H1 (cell line): ENCODE data around the gene PRKCZ. TPM values are rescaled to one million over a fixed set of nuclear protein-coding genes. Genes with fewer than 3 reads are reported as not detected.

ENCODE experiments used
- GTF2F1 ChIP-seq: IDR thresholded peaks from 2 replicates; pipeline ENCODE4 v1.6.1; 2012; ENCODE audit warnings: low read depth, low read length, improper control_type of control experiment, borderline replicate concordance
- MAFK ChIP-seq: IDR thresholded peaks from 2 replicates; pipeline ENCODE4 v1.6.1; 2012; ENCODE audit warnings: low read depth, mild to moderate bottlenecking, improper control_type of control experiment, low read length
- polyA plus RNA-seq, 7 experiments: library from polyadenylated mRNA; depleted of rRNA in 3 of 7; stranded (reverse) in 5 of 7; unstranded in 2 of 7; fragments of >200 nt in 5 of 7; fragments of 200-250 nt in 2 of 7; gene quantifications; 1 replicate in 5 of 7; 2 replicates in 1 of 7; 4 replicates in 1 of 7; pipeline versions ENCODE4 v1.2.1 to v1.2.3, GENCODE V29; 2011 to 2013; ENCODE audit warnings: missing spikeins in 2 of 7, mixed read lengths in 2 of 7
- total RNA-seq: library from RNA; stranded (reverse); fragmentation: NEBNext Ultra II Directional; extraction: Animal tissue kit (Norgen Biotek cat#: 25700); gene quantifications from 2 replicates; pipeline ENCODE4 v1.2.1, GENCODE V29; 2021

Gene PRKCZ
- total and polyA plus RNA-seq, 2 of the 8 experiments (the other 6 are each of a cell fraction or from before 2014, with no cell fraction given): 37.4 to 45.1 TPM

DNA sequence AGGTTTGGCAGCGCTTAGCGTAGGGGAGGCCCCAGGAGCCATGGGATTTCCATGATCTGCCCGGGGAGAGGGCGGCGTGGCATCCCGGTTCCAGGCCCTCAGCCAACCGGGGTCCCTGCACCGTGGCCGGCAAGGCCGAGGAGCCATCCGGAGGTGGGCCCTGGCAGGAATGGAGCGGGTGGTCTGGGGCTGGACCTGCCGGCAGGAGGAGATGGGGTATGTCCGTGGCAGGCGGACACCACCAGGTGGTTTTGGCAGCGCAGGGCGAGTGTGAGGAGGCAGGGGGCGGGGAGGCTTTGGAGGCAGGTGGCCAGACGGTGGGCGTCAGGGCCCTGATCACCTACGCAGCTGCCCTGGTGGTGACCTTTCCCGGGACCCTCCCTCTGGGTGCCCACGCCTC, 10.3 kb downstream of the PRKCZ start (continued):
- TF ChIP-seq MAFK (no peak), GTF2F1 (no peak)
